GM18499 (cell line): Measurements from ENCODE around the gene PLCB4.

Experiments used
- ATAC-seq: cut with Tn5 transposase; IDR thresholded peaks from one replicate; pipeline ENCODE4 v1.9.1; 2021; ENCODE audit warnings: moderate number of reproducible peaks; ENCODE audit not compliant: insufficient read depth, unreplicated experiment

The PLCB4 gene

DNA sequence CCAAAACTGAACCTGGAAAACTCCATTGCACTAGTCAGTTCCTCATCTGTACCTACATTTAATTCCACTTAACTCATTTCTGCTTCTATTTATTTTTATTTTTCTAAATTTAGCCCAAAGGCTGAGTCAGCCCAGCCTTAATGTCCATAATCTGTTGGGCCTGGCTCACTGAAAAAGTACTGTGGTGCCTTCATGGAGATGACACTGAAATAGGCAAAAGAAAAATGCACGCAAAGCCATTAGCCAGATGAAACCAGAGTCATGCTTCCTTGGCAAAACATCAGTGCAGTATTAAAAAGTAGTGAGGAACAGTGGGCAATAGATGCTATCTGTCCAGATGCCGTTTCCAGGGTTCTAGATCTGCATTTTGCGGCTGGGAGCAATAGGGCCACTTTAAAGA is 14.7 kb upstream of the PLCB4 start:
- no peak for ATAC-seq

DNA sequence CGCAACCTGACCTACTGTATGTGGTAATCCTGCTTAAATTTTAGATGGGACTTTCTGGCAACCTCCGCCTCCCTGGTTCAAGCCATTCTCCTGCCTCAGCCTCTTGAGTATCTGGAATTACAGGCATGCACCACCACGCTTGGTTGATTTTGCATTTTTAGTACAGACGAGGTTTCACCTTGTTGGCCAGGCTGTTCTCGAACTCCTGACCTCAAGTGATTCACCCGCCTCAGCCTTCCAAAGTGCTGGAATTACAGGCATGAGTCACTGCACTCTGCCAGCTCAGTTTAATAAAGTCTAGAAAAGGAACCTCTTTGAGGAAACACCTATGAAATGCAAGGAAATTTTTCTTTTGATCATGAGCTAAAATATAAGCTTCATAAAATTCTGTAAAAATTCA is 9.0 kb upstream of the PLCB4 start:
- ATAC-seq: no peak

DNA sequence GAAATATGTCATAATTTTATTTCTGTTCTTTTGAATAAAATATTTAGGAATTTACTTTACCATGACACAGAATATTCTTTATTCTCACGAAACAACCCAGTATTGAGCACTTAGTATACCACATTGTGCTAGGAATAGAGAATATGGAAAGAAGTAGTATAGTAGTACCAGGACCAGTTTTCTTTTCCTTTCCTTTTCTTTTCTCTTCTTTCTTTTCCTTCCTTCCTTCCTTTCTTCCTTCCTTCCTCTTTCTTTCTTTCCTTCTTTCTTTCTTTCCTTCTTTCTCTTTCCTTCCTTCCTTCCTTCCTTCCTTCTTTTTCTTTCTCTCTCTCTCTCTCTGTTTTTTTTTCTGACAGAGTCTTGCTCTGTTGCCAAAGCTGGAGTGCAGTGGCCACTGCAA is 7.5 kb upstream of the PLCB4 start:
- ATAC-seq: no peak

DNA sequence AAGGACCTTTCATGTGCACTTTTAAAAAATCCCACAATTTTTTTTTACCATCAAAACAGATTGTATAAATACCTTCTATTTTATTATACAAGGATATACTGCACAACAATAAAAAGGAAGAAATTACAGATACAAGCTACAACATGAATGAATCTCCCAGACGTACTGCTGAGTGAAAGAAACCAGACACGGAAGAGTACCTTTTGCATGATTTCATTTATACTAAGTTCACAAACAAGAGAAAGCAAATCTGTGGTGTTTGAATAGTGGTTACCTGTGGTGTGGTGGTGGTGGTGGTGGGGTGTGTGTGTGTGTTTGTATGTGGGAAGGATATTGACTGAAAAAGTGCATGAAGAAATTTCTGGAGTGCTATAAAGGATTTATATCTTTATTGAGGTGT is 6.8 kb upstream of the PLCB4 start:
- no peak for ATAC-seq

DNA sequence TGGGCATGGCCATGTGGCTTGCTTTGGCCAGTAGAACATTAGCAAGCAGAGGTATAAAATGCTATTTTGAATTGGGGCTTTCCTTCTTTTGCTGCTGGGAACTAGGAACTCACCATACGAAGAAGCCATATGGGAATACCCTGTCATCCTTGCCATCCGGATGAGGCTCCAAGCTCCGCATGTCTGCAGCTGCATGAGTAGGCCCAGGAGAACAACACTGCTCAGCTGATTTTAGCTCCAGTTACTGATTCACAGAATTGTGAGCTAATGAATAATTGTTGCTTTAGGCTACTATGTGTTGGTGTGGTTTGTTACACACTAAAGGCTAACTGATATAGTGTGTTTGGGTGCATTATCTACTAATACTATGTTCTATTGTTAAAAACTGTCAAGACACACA is 2.7 kb upstream of the PLCB4 start:
- no peak for ATAC-seq

DNA sequence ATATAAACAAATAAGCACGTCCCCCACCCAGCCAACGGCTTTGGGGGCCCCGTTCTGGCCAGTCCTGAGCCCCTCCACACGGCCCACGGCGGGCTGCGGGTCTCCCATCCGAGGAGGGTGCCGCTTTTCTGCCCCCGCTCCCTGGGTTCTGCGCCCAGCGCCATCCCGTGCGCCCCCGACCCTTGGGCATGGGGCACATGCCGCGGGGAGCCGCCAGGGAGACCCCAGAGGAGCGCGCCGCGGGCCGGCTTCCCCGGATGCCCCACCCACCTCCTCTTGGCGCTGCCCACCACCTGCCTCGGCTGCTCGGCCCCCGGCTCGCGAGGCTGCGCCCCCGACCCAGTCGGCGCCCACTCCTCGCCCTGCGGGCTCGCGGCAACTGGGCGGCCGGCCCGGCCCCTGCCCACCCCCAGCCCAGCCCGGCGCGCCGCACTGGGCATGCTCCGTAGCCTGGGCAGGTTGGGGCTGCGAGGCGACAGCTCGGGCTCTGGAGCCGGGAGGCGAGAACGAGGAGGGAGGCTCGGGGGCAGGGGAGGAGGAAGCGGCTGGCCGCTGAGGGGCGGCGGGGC is 570 bp upstream of the PLCB4 start:
- ATAC-seq: no peak

DNA sequence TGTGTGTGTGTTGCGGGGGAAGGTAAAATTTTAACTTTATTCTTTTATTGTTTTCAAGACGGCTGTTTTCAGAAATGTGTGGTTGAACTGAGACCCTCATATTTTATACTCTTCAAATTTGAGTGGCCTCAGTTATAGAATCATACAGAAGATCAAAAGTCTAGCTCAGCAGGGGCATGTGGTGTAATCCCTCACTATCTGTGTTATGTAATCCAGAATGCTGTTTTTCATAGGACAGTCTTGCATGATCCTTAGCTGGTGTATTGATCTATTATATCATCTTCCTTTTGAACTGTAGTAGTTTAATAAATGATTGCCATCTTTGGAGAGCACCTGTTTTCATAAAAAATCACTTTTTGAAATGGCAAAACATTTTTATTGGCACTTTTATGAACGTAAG is 1.4 kb downstream of the PLCB4 start:
- ATAC-seq: no peak

DNA sequence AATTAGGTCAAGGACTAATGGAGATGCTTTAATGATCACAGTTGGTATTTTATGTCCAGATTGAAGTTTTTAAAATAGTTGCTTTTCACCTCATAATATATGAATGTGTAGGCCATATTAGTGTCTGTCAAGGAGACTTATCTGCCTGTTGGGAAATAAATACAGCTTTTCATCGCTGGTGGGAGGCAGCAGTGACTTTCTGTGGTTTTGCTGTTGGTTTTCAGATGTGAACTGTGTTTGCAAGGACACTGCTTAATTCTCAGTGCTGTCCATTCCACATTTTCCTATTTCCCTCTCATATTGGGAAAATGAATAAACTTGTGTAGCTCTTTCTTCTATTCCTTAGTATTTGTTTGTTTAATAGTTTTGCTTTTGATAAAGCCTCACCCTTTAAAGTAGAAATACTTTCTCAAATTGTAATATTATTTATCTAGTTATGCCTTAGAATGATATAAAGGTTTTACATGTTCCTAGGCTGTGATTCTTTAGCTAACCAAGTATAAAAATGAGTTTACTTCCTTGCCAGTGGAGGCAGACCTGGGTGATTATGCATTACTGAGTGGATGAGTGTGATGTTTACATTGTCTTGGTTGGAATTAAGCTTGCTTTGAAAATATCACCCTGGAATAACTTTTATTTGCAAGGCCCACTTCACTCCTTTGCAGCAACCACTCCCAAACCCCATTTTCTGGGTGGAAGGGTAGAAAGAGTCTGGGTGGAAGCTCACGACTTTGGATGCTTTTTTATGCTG is 3.3 kb downstream of the PLCB4 start:
- ATAC-seq: no peak

DNA sequence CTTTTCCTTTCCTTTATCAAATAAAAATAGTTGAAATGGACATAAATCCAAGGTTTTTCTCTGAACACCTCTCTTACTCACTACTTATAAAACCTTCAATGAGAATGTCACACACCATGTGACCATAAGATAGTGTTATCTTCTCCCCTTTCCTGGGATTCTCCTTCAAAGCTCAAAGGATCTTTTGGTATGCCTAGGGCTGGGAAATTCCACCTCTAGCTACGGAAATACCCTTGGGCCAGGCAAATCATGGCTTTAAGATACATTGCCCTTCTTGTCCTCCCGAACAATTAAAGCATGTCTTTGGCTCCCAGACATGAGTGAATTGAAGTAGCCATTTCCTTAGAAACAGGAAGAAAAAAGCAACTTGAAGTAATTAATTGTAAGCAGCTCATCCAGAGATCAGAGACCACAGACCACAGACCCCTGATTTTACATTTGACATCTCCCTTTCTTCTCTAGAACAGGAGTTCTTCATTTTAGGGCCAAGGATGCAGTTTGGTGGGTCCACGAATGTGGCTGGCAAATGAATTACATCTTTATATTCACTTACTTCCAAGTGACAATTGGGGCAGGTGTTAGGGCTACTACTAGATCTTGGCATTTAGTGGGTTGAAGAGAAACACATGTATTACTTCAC is 4.1 kb downstream of the PLCB4 start:
- ATAC-seq: no peak

DNA sequence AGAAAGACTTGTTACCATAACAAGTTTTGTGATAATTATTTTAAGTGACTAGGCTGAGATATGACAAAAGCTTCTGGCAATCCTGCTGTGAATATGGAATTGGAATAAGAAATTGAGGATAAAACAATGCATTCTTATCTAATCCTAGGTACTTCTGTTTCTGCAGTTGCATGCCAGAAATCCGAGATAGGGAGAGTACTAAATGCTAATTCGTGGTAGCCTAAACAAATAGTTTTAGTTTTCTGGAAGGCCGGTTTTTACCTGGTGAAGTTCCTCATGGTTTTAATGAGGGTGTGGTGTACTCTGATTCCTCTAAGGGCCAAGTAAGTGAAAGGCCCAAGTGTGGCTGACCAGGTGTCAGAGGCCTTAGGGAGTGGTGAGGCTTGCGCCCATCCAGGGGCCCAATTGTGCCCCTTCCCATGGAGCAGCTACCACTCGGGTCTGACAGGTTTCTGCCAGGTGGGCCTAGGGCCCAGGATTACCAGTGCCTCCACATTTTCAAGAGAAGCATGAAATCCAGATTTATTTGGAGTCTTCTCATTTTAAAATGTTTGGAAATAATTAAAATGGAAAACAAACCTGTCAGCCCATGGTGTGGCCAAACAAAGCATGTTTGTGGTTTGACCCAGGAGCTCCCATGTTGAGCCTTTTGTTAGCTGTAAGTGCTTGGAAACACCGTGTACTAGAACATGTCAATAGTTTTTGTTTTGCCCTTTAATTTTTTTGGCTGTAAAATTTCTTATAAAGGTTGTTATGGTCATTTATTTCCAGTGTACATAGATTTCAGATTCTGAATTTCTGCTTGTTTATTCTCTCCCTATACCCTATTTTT is 6.6 kb downstream of the PLCB4 start:
- no peak for ATAC-seq

DNA sequence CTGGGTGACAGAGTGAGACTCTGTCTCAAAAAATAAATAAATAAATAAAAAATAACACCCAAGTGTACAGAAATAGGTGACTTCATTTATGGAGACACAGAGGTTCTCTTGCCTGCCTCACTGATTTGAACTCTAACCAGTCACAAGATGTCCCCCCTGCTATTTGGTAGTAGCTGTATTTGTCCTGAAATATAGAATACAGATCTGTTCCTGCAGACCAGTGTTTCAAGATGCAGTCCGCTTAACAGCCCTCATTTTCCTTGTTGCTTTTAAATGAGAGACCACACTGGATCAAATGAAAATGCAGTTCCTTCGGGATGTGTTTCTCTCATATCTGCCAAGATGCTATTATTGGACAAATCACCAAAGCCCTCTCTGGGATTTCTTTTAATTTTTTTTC is 7.6 kb downstream of the PLCB4 start:
- ATAC-seq: no peak

DNA sequence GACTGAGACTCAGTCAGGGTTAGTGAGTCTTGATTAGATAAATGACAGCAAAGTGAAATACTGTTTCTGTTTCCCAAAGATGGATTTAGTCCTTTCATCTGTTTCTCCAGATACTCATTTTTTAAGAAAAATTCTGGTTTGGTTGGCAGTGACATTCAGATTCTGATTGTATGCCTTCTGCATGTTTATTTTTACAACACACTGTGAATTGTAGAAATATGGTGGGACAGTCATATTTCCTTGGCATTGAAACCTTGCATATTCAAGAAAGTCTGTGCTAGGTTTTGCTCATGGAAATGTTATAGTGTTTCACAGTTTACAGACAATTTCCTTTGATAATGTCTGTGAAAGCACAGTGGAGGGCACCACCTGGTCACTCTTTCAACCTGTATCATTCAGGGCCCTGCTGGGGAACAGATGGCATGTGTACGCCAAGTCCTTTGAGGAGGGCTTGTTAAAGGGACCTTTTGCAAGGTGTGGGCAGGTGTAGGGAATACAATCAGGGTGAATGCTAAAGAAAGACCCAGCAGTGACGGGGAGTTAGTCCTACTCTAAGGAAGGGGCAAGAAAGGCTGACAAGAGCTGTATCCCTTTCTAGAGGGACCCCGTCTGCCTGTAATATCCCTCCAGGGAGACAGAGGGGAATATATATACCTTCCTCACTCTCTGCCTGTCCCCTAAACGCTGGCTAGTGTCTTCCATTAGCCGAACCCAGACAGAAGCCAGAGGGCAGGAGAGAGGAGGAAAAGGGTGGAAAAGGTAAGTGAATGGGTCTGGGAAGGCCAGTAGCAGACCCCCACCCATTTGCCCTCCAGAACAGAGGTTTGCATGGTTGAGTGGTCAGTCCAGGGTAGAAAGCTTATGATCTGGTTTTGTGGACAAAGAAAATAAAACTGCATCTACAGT is 10.2 kb downstream of the PLCB4 start:
- ATAC-seq: no peak

DNA sequence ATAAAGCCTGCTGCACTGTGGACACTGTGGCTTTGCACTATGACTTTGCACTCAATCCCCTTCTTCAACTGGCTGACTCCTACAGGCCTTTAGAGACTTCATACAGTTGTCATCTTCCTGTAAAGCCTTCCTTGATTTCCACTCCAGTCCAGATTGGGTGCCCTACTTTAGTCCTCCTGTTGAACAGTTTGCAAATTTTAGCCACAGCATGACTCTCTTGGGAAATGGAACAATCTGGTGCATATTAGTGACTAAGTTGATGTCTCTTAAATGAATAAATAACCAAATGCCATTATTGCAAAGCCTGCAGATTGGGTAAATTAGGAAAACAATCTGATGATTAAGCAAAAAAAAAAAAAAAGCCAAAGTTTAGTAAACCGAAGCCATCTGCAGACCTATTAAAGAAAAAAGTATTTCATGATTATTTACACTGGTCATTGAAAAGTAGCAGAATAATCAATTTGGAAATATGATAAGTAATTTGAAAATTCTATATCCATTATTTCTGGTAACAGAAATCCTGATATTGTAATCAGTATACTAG is 12.6 kb downstream of the PLCB4 start:
- ATAC-seq: no peak

DNA sequence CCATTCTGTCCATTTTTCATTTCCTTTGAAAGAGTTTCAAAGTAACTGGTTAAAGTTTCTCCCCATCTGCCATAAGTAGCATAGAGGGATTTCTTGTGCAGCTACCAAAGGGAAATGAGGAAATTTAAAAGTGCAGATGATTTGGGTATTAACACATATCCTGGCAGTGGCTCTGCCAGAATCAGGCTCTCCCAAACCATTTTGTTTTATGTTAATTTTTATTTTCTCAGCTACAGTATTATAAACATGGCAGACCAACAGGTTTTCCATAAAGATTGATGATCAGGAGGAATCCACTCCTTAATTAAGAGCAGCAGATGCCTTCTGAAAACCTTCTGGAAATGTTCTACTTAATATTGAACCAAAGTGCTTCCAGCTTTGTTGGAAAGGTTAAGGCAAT is 13.9 kb downstream of the PLCB4 start:
- ATAC-seq: no peak

DNA sequence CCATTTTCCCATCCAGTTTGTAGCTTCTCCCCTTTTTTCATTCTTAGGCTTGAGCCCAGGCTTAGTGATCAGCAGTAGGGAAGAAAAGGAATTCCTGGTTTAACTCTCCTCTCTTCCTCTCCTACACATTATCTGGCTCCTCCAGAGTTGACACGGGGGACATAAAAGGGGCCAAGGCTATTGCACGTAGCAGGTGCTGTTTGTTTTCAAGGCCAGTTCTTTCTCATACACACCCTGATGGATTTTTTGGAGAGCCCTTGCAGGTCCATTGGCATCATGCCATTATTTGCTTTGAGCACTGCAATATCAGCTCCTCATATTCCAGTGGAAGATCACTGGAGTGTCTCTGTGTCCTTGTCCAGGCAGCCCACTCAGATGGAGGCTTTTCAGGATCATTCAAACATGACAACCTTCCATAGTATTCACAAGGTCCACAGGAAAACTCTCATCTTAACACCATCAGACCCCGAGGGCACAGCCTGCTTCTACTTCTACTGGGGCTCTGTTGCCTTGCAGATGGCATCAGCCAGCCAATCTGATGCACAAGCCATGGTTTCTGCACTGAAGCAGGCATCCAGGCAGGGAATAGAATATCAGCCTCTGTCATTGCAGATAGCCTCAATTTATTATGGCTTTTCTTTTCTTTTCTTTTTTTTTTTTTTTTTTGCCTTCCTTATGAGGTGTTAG is 18.8 kb downstream of the PLCB4 start:
- no peak for ATAC-seq

DNA sequence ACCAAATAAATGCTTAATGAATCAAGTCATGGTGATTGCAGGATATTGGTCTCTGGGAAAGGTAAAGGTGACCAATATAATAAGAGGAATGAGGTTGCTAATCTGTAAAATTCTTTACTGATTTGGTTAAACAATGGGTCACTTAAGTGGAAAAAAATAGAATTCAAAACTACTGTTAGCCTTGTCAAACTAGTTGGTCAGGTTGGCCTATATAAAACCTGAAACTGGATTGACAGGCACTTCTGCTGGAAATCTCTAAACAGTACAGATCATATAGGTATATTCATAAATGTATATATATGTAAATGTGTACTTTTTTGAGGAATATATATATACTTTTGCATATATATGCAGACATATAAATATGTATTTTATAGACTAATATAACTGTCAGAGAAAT is 19.7 kb downstream of the PLCB4 start:
- ATAC-seq: no peak

DNA sequence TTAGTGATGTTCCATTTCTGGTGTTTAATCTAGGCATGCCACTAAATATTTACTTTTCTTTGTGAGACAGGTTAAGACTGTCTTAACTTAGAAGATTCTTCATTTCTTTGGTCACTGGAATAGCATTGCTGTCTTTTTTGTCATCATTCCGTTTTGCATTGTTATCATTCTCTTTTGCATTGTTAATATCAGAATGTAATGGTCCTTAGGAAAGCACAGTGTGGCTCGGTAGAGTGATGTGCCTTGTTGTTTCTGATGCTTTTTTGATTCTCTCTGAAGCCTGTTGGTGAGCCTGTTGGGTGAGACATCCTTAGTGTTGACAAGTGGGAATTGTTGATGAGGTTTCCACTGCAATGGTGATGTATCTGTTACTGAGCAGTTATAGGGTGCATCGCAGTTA is 23.2 kb downstream of the PLCB4 start:
- no peak for ATAC-seq

DNA sequence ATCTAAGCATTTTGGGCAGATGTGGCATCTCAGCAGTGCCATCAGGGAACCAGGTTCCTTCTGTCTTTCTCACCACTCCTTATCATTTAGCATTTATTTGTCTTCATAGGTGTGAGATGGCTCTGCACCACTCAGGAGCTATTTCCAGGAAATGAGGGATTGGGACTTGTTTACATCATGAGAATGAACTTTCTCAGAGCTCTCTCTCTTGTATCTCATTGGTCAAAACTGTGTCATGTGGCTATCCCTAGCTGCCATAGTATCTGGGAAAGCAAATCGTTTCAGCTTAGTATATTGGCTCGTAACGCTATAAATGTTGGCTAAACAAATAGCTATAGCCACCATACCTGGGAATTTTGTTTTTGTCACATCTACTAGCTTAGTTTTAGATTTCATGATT is 23.8 kb downstream of the PLCB4 start:
- no peak for ATAC-seq

DNA sequence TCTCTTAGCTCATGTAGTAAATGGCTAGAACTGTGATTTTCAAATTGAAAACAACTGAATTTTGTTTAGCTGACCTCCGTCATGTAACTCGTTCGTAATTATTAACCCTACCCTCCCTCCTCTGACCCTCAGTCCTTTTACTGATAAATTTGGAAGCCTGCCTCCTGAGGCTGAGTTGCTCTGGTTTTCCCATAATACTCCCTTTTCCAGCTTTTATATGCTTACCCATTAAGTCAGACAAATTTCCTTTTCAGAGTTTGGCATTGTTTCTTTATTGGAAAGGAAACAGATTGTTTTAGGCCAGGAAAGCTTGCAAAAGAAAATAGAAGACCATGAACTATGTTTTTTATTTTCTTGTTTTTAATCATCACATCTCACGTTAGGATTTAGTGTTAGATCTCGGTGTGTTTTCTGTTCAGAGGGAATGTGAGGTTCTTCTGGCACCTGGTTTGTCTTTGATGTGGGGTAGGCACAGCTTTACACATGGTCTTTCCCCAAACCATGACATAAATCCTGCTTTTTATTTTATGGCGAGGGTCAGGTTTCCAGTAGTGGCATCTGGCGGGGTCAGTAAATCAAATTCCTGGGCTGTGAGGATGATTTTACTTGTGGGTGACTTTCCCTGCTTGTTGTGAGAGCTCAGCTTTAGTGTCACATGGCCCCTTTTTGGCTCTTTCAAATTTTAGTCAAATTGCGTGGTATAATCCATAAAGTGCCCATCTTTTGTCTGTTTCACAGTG is 24.5 kb downstream of the PLCB4 start:
- no peak for ATAC-seq
